Raji (cell line): ENCODE measurements around the gene FTO.

Source experiments
- POLR2A ChIP-seq: IDR thresholded peaks from 2 replicates; pipeline ENCODE4 v1.6.1; 2011; ENCODE audit warnings: low read depth, low read length, control low read depth; ENCODE audit not compliant: insufficient read depth

The FTO gene

GRCh38 chr16:53782148-53782547, 78.2 kb downstream of the FTO start:
- TF ChIP-seq POLR2A = no peak

GRCh38 chr16:53784291-53784690, 80.3 kb downstream of the FTO start:
- no peak for TF ChIP-seq POLR2A

DNA sequence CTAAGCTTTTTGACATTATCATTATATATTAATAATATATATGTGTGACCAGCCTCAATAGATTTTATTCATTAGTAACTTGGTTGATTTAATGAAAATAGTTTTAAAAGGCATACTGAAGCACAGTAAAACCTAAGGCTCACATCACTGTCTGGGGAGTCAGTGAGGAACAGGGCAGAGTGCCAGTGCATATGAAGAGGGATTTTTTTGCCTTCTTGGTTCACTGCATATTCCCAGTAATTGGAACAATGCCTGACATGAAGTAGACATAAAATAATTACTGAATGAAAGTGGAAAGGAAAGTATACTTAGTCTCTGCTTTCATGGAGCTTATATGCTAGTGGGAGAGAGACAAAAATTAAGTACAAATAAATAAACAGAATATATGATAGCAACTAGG, 81.1 kb downstream of the FTO start:
- TF ChIP-seq POLR2A = no peak

DNA sequence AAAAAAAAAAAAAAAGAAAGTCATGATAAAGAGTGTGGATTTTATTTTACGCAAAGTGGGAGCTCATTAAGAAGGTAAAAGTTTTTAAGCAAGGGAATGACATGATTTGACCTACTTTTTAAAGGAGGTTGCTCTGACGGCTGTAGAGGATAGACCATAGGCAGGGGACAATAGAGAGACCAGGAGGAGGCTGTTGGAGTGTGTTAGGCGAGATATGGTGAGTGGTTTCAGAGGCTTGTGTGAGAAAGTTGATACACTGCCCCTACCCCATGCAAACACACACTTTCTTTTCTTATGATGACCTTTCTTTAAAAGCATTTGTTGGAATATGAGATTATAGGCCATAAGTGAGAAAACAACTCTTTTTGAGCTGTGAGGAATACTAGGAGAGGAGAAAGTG, 82.0 kb downstream of the FTO start:
- no peak for TF ChIP-seq POLR2A

GRCh38 chr16:53787423-53787822, 83.5 kb downstream of the FTO start:
- no peak for TF ChIP-seq POLR2A

DNA sequence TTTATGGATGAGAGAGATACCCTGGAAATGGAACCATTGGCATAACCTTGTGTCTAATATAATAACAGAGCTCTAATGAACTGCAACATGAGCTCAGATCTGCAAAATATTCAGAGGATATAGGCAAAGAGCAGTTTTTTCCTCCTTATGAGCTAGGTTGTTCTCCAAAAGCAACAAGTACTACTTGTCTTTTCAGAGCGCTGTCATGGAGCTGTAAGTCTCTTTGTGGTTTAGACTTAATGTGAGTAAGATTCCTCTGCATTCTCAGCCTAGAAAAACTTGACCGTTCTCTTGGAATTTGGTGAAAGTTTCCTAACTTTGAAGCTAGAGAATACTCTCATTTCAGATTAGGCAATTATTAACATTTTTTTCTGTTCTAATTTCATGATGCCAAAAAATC, 85.2 kb downstream of the FTO start:
- TF ChIP-seq POLR2A = no peak

DNA sequence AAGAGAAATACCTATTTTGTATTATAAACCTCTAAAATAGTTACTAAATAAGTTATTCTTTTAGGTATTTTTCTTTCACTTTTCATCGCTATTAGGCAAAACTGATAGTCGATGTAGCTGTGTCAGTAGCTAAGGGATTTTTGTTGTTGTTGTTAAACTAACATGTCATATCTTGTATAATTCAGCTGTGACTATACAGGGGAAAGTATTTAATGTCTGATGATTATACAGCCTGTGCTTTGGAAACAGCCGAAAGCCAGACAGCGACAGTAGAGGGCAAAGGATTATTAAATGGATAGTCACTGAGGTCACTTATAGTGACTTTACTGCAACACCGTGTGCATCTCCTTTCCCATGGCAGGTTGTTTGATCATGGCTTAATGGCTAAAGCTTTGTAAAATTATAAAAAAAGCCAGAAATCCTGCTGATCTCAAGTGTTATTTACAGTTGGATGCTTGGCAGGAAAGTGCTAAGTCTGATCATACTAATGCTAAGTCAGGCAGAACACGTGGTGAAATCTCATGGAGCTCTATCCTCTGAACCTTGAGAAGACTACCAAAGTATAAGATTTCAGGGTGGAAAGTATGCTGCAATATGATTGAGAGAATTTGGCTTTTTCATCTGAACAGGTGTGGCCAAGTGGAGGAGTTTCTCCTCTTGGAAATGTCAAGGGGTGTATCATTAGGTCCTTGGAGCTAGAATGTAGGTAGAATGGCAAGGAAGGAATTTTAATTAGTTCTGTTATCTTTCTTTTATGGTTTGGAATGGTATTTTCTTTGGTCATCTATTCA, 88.4 kb downstream of the FTO start:
- TF ChIP-seq POLR2A = no peak

GRCh38 chr16:53803451-53803850, 99.5 kb downstream of the FTO start:
- TF ChIP-seq POLR2A = no peak

DNA sequence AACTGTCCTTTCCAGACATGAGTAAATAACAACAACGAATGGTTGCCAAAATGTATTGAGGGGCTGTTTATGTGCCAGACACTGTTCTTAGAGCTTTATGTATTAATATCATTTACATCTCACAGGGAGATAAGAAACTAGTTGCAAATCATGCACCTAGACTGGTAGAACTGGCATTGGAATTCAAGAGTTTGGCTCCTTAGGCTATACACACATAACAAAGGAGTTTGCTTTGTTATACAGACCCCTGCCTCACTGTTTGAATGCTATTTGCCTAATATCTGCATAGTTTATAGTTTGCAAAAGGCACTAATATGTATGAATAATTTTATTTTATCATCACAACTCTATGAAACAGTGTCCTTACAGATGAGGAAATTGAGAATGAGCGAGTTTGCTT, 100.0 kb downstream of the FTO start:
- TF ChIP-seq POLR2A = no peak

GRCh38 chr16:53804467-53804866, 100.5 kb downstream of the FTO start:
- no peak for TF ChIP-seq POLR2A

DNA sequence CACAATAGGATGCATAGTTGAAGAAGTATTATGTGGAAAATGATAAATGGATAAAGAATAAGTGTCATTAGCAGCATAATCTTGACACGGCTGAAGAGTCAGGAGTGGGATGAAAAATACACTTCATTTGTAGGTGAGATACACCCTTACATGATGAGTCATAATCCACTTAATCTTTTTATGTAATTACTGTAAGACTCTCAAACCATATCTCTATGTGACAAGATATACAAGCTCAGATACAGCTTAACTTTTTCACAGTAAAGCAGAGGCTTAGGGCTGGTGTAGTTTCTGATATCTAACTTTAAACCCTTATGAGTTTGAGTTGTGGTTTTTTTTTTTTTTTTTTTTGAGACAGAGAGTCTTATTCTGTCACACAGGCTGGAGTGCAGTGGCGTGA, 101.2 kb downstream of the FTO start:
- TF ChIP-seq POLR2A = no peak

DNA sequence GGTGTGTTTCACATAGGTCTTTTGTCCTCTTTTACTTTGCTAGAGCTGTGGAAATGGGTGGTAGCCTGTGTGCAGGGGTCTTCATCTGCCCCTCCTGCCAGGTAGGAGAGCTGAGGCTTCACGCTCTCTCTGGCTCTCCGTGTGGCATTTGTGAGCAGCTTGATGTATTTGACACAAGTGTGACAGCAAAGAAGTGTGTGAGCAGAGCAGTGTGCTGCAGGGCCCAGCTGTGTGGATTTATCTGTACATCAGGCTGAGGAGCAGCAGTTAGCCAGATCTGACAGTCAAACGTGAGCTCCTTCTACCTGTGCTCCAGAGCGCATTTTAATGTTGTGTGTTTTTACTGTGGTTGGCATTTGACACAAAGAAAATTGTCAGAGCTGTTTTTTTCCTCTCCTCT, 101.8 kb downstream of the FTO start:
- no peak for TF ChIP-seq POLR2A

DNA sequence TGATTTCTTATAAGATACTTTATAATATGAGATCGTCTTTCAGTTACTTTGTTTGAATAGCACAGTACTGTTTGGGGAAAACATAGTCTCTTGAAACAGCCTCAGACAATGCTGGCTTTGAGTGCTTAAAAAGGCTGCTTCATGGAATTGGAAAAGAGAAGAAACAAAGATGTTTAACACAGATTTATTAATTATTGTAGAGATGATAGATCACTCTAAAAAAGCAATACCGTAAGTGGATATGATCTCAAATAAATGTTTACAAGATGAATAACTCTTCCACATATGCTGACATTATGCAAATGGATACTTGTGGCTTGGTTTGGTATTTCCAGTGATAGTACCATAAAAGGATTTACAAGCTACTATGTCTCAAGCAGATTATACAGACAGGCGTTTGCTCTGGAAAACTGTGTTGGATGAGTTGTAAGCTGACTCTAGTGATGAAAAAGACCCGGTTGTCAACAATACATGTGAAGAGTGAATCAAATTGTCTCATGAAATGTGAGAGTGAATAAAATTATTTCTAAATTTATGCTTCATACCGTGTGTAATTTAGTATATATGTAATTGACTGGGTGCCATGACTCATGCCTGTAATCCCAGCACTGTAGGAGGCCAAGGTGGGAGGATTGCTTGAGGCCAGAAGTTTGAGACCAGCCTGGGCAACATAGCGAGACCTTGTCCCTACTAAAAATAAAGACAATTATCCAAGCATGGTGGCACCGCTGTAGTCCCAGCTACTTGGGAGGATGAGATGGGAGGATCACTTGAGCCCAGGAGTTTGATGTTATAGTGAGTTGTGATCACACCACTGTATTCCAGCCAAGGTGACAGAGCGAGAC, 105.4 kb downstream of the FTO start:
- no peak for TF ChIP-seq POLR2A

GRCh38 chr16:53812914-53813313, 109.0 kb downstream of the FTO start:
- no peak for TF ChIP-seq POLR2A

GRCh38 chr16:53814801-53815200, 110.8 kb downstream of the FTO start:
- TF ChIP-seq POLR2A = no peak

GRCh38 chr16:53816211-53816836, 112.4 kb downstream of the FTO start:
- no peak for TF ChIP-seq POLR2A
